Activated T-cell treated with anti-CD3 and anti-CD28 coated beads, Interleukin-2, amount 50 U/mL, for 4 hours (primary cell): ENCODE measurements around the gene SATB2. TPM values are rescaled to one million over a fixed set of nuclear protein-coding genes. Genes with fewer than 3 reads are reported as not detected.

ENCODE experiments used
- ATAC-seq, 2 donors: fragments of 200-7000 bp; cut with Tn5 transposase; one replicate each; pipeline ENCODE4 v1.10.0; 2021
- DNase-seq: peaks from one replicate; pipeline ENCODE4 v3.0.0-alpha.2; 2020
- H3K27me3 Mint-ChIP-seq: one replicate; pipeline ENCODE4 v1.8.0; 2021; ENCODE audit warnings: low read depth, mixed read lengths
- H3K36me3 Mint-ChIP-seq: one replicate; pipeline ENCODE4 v1.8.0; 2022; ENCODE audit warnings: mixed read lengths; ENCODE audit not compliant: insufficient read depth
- H3K4me1 Mint-ChIP-seq: one replicate; pipeline ENCODE4 v1.8.0; 2021; ENCODE audit warnings: low read depth, mixed read lengths
- H3K4me3 Mint-ChIP-seq: one replicate; pipeline ENCODE4 v1.8.0; 2021; ENCODE audit warnings: mild to moderate bottlenecking, moderate library complexity, mixed read lengths
- H3K9me3 Mint-ChIP-seq: one replicate; pipeline ENCODE4 v1.8.0; 2021; ENCODE audit warnings: mixed read lengths
- total RNA-seq, 3 donors: library from RNA; stranded (reverse); gene quantifications; one replicate each; pipeline ENCODE4 v1.2.1, GENCODE V29; 2021

Gene SATB2
- total RNA-seq, 3 donors from 2014 or later: 0.14 to 0.30 (median 0.18) TPM

DNA sequence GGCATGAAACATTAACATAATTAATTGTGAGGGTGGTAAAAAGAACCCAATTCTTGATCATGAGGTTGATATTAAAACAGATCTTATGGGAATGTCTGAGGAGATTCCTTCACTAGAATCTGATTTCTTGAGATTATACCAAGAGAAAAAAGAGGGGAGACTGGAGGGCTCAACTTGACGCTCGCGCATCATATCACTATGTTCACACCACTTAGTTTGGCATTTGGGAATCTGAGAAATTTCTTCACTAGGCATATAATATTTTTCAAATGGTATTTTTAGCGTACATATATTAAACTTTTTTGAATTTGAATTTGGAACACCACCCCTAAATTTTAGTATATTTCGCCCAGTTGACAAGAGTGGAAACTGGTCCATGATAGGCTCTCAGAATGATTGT lies 140.1 kb downstream of the SATB2 start:
- Mint-ChIP-seq H3K4me1 (no peaks in the 10 kb centered on the region), H3K36me3 (no peaks in the 10 kb centered on the region), H3K9me3 (no peaks in the 10 kb centered on the region), H3K4me3 (no peak overlapping the region), H3K27me3 (no peaks in the 10 kb centered on the region)
- ATAC-seq: no peak
- DNase-seq: no peak

DNA sequence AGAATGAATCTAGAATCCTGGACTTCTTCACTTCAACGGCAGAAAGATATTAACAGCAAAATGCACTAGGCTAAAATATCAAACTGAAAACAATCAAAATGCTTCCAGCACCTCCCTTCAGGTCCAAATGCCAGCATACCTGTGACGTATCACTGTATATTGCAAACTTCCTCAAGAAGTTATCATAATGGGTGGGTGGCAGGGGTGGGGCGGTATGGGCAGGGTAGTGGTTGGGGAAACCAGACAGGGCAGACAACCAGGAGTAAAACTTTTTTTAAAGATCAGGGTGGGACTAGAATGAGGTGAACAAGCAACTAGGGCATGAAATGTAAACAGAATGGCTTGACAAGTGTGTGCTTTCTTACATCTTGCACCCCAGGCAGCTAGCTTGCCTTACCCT lies 140.9 kb downstream of the SATB2 start:
- no peak overlapping the region for H3K4me3 Mint-ChIP-seq
- H3K36me3 Mint-ChIP-seq: no peaks in the 10 kb centered on the region
- DNase-seq (no peak), ATAC-seq (no peak)
- no peaks in the 10 kb centered on the region for H3K4me1 Mint-ChIP-seq
- H3K9me3 Mint-ChIP-seq: no peaks in the 10 kb centered on the region
- no peaks in the 10 kb centered on the region for H3K27me3 Mint-ChIP-seq

DNA sequence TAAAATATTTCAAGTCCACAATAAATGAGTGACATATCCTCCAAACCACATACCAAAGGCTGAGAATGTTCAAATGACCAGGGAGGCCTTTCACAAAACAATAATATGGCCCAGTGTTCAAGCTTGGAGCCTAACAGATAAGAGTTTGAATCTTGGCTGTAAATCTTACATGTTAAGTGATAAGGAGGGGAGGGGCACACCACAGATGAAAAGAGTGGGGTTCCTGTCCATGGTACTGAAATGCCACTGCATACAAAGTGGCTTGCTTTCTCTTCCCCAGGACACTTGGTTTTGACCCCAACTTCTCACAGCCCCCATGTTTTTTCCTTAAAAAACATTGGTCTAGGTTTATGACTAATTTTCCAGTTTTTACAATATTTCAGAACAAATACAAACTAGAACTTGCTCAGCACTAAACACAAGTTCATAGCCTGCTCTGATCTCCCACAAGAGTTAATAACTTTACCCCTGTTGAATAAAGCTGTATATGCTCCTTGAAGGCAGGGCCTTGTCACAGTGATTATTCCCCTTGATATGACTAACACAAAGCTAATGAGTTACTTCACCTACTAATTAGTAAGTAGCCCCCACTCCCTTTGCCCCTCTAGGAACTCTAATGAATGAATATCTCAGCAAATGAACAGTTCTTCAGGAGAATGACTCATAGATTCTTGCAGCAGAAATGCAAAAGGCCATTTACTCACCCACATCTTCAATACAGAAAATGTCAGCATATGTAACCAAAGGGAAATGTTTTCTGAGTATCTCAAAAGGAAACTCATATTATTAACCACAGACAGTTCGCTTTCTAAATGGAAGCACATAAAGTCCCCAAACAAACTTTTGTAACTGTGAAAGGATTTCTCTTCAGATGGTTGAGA lies 142.2 kb downstream of the SATB2 start:
- H3K4me1 Mint-ChIP-seq: no peaks in the 10 kb centered on the region
- H3K9me3 Mint-ChIP-seq: no peaks in the 10 kb centered on the region
- no peak for DNase-seq
- H3K27me3 Mint-ChIP-seq: no peaks in the 10 kb centered on the region
- H3K4me3 Mint-ChIP-seq: no peak overlapping the region
- no peaks in the 10 kb centered on the region for H3K36me3 Mint-ChIP-seq
- no peak for ATAC-seq

DNA sequence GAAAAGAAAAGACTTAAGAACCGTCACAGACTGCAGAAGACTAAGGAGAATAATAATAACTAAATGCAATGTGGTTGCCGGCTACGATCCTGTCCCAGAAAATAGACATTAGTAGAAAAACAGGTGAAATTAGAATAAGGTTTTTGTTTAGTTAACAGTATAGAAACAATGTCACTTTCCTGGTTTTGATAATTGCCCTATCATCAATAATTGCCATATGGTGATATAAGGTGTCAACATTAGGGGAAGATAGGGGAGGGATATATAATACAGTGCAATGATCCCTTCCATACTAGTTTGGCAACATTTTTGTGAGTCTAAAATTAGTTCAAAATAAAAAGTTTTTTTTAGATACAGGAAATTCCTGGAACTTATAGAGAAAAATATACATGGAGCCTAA lies 144.8 kb downstream of the SATB2 start:
- DNase-seq (no peak), ATAC-seq (no peak)
- no peaks in the 10 kb centered on the region for H3K27me3 Mint-ChIP-seq
- no peaks in the 10 kb centered on the region for H3K36me3 Mint-ChIP-seq
- no peaks in the 10 kb centered on the region for H3K4me1 Mint-ChIP-seq
- no peaks in the 10 kb centered on the region for H3K9me3 Mint-ChIP-seq
- H3K4me3 Mint-ChIP-seq: no peak overlapping the region

DNA sequence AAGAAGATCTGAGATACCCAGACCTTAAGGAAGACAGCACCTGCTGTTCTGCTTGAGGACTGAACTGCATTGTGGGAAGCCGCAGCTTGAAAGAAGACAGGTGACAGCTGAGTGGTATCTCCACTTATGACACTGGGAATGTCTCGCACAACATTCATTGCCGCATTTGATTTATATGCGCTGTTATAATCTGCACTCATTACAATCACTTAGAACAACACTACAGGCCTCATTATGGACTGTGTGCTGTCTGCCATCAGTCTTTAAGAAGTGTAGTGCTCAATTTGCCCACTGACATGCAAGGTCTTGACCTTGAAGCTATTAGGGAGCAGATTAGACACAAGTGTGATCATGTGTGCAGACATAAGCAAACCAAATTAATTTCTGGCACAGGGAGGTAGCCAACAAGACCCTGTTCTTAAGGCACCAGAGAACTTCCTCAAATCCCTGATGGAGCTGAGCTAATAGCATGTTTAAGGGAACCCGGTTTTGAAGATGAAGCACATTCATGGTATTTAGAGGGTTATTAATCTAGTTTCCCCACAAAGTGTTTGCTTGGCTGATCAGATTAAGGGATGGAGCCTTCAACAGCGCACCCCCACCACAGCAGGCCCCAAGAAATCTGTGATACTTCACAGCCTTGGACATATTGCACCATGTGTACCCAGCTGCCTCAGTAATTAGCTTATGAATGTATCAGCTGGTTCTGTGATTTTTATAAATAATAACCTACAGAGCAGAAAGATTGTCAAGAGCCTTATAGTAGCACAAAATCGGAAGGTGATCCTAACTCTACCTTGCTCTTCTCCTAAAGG lies 146.8 kb downstream of the SATB2 start:
- H3K4me1 Mint-ChIP-seq: no peaks in the 10 kb centered on the region
- H3K9me3 Mint-ChIP-seq: no peaks in the 10 kb centered on the region
- DNase-seq (no peak), ATAC-seq (no peak)
- H3K36me3 Mint-ChIP-seq: no peaks in the 10 kb centered on the region
- H3K4me3 Mint-ChIP-seq: no peak overlapping the region
- H3K27me3 Mint-ChIP-seq: no peaks in the 10 kb centered on the region

DNA sequence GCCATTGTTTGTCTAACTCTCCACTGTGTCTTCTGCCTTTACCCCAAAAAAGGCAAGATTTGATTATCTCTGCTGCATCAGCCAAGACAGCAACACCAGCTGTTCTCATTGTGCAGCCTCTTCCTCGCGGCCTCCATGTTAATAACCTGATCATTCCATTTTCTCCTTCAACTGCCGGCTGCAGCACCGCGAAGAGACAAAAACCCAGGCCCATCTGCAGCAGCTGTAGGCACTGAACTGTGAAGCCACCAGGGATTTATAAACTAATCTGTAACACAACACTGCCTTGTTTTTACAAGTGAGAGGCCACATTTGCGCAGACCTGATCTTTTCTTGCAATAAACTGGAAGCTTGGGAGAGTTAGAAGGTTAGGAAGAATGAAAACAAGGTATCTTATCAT lies 147.8 kb downstream of the SATB2 start:
- ATAC-seq (no peak), DNase-seq (no peak)
- Mint-ChIP-seq H3K9me3 (no peaks in the 10 kb centered on the region), H3K36me3 (no peaks in the 10 kb centered on the region), H3K4me1 (no peaks in the 10 kb centered on the region), H3K4me3 (no peak overlapping the region), H3K27me3 (no peaks in the 10 kb centered on the region)

DNA sequence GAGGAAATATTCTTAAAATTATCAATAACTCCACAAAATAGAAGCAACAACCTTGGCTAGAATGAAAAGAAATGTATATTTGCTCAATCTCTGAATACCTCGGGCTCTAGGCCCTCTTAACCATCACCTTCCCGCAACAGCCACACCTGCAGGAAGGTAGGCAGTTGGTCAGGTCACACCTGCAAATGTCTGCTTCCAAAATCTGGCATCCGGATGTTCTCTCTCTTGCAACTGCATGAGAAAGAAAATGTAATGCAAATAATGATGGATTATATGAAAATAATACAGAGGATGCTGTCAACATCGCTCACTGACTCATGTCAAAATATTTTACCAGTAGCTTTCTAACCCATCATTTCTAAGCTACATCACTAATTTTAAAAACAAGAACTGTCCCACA lies 148.3 kb downstream of the SATB2 start:
- H3K4me3 Mint-ChIP-seq: no peak overlapping the region
- no peak for ATAC-seq
- no peaks in the 10 kb centered on the region for H3K4me1 Mint-ChIP-seq
- H3K9me3 Mint-ChIP-seq: no peaks in the 10 kb centered on the region
- no peak for DNase-seq
- no peaks in the 10 kb centered on the region for H3K27me3 Mint-ChIP-seq
- no peaks in the 10 kb centered on the region for H3K36me3 Mint-ChIP-seq

DNA sequence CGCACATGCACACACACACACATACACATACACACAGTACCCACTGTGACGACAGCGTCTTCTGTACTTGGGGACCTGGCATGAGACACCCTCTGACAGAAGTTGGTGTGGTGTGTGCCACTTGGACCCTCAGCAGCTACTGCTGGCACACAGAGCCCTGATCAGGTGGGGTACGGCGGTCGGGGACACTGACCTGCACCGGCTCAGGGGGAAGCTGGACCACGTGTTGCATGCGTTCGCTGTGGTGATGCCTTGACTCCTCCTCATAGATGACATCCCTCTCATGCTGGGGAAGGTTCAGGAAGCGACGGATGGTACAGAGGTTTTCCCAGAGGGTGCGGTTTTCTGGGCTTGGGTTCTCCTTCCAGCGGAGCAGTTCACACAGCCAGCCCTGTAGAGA lies 149.2 kb downstream of the SATB2 start:
- Mint-ChIP-seq H3K4me3 (no peak overlapping the region), H3K4me1 (no peaks in the 10 kb centered on the region), H3K36me3 (no peaks in the 10 kb centered on the region), H3K27me3 (no peaks in the 10 kb centered on the region), H3K9me3 (no peaks in the 10 kb centered on the region)
- DNase-seq: no peak
- ATAC-seq: no peak

DNA sequence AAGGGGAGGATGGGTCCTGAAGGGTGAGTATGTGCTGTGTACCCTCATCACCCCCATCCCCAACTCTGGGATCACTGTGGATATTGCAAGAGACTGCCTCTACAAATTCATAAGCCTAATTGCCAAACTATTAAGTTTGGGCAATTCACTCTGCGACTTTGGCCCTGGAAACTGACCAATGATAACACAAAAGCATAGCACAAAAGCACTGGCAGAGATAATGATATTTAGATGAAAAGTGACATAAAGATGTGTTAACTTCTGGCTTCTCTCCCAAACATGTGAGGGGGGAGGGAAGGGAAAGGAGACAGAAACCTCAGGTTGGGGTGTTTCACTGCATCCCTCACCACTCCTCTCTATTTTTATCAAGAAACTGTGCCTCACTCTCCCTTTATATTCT lies 150.3 kb downstream of the SATB2 start:
- no peaks in the 10 kb centered on the region for H3K36me3 Mint-ChIP-seq
- H3K4me1 Mint-ChIP-seq: no peaks in the 10 kb centered on the region
- H3K9me3 Mint-ChIP-seq: no peaks in the 10 kb centered on the region
- no peak overlapping the region for H3K4me3 Mint-ChIP-seq
- DNase-seq (no peak), ATAC-seq (no peak)
- no peaks in the 10 kb centered on the region for H3K27me3 Mint-ChIP-seq

DNA sequence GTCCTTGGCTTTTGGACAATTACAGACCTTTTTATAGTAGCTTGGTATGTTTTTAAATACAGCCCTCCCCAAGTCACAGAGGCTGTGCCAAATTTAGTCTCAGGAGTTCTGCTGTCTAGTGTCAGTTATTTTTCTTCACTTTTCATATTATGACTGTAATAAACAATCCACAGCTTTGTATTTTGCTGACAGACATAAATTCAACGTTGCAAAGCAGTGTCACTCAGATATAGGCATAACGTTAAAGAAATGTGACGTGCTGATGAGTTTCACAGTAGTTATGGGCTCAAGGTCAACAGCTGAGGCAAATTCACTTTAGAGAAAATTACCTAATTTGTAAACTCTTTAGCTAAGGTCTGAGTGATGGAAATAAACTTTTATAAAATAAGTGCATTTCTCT lies 151.6 kb downstream of the SATB2 start:
- no peaks in the 10 kb centered on the region for H3K27me3 Mint-ChIP-seq
- no peaks in the 10 kb centered on the region for H3K9me3 Mint-ChIP-seq
- no peak for ATAC-seq
- H3K4me1 Mint-ChIP-seq: no peaks in the 10 kb centered on the region
- H3K36me3 Mint-ChIP-seq: no peaks in the 10 kb centered on the region
- no peak for DNase-seq
- H3K4me3 Mint-ChIP-seq: no peak overlapping the region

DNA sequence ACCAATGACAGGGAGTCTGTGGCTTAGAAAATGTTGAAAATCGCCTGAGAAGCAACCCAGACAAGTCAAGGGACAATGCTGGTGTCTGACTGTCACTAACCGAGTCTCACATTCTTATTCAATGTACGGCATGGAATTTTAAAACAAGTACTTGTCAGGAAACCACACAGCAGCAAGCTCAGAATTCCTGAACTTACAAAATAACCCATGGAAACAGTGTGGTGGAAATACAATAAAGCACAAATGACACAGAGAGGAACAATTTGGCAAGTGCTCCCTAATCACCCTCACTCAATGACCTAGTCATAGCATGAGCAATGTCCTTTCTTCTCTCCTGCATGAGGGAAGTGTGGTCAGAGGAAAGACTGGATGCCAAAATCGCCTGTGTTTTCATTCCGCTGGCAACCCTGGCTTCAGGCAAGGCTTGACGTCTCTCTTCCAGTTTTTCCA lies 154.0 kb downstream of the SATB2 start:
- DNase-seq (no peak), ATAC-seq (no peak)
- no peaks in the 10 kb centered on the region for H3K9me3 Mint-ChIP-seq
- H3K27me3 Mint-ChIP-seq: no peaks in the 10 kb centered on the region
- no peak overlapping the region for H3K4me3 Mint-ChIP-seq
- H3K36me3 Mint-ChIP-seq: no peaks in the 10 kb centered on the region
- no peaks in the 10 kb centered on the region for H3K4me1 Mint-ChIP-seq

DNA sequence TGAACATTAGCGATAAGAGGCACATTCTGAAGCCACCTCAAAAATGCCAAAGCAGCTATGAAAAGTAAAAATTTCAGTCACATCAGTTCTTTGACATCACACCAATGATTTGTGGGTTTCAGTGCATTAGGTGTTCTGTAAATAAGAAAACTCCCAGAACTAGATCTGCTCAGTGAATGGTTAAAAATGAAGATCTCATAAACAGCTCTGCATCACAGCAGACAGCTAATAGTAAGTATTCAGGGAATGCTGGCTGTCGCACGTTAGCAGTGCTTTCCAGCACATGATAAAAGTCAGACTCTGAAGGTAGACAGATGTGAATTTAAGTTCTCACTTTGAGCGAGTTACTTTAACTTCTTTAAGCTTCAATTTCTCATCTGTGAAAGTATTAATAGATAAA lies 154.9 kb downstream of the SATB2 start:
- Mint-ChIP-seq H3K36me3 (no peaks in the 10 kb centered on the region), H3K27me3 (no peaks in the 10 kb centered on the region), H3K9me3 (no peaks in the 10 kb centered on the region), H3K4me3 (no peak overlapping the region), H3K4me1 (no peaks in the 10 kb centered on the region)
- DNase-seq (no peak), ATAC-seq (no peak)

DNA sequence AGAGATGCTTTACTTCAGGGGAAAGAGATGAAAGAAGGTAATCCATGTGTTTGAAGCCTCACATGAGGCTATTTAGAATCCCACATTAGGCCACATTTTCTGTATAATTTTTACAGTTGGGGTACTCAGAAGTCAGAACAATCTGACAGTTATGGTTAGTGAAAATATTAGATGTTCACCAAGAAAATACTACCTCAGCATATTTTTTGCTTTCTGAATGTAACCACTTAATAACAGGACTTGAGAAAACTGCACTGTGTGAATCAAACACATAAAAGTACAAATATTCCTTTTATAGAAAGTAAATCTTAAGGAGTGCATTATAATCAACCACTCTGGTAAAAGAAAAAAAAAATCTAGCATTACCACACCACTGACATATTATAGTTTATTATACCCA lies 169.3 kb downstream of the SATB2 start:
- no peak for ATAC-seq
- H3K4me3 Mint-ChIP-seq: no peak overlapping the region
- no peaks in the 10 kb centered on the region for H3K4me1 Mint-ChIP-seq
- H3K36me3 Mint-ChIP-seq: no peaks in the 10 kb centered on the region
- H3K27me3 Mint-ChIP-seq: peaks cover 2% of the 10 kb centered on the region
- DNase-seq: no peak
- peaks cover 10% of the 10 kb centered on the region for H3K9me3 Mint-ChIP-seq

DNA sequence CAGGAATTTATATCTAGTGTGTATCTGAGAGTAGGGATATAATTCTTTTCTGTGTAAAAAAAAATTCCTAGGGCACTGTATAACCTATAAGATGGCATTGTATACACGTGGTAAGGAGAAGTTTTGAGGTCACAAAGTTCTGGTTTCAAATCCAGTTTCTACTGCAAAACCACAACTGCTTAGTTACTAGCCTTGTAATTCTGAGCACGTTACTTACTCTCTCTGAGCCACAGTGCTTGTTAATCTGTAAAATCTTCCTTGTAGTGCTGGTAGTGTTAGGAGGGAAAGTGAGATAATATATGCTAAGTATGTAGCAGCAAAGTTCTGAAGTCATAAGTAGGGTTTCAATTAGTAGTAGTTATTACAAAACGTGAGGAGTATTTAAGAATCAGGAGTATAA lies 175.4 kb downstream of the SATB2 start:
- ATAC-seq (no peak), DNase-seq (no peak)
- peaks cover 10% of the 10 kb centered on the region for H3K9me3 Mint-ChIP-seq
- no peaks in the 10 kb centered on the region for H3K4me1 Mint-ChIP-seq
- H3K27me3 Mint-ChIP-seq: peaks cover 2% of the 10 kb centered on the region
- H3K36me3 Mint-ChIP-seq: no peaks in the 10 kb centered on the region
- H3K4me3 Mint-ChIP-seq: no peak overlapping the region

DNA sequence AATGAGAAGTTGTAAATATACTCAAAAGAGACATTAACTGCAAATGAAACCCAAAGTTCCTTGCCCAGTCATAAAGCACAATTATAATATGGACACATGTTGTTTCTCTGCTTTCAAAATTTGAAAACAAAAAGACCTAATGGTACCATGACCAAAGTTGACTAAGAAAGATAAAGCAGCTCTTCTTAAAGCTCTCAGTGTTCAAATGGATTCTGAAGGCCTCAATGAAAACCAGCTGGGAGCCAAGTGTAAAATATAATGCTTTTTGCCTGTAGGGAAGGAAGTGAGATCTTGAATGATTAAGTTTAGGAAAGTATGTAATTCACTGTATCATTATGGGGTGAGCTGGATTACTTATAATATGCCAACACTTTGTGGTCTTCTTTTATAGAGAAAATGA lies 178.6 kb downstream of the SATB2 start:
- no peak for DNase-seq
- no peak for ATAC-seq
- H3K4me3 Mint-ChIP-seq: no peak overlapping the region
- no peaks in the 10 kb centered on the region for H3K4me1 Mint-ChIP-seq
- H3K27me3 Mint-ChIP-seq: no peaks in the 10 kb centered on the region
- H3K9me3 Mint-ChIP-seq: peaks cover 3% of the 10 kb centered on the region
- H3K36me3 Mint-ChIP-seq: no peaks in the 10 kb centered on the region
